A549 (cell line): ENCODE data around the gene TCF12.

ENCODE experiments used
- EP300 ChIP-seq, 2 experiments: fragments of >200 bp; sonication (Bioruptor Twin); formaldehyde crosslinking; IDR thresholded peaks; 2 replicates in 1 of 2; 3 replicates in 1 of 2; pipeline ENCODE4 v1.6.1; 2016 to 2017
- ESRRA ChIP-seq: fragments of 150-350 bp; IDR thresholded peaks from 2 replicates; pipeline ENCODE4 v1.6.1; 2014; ENCODE audit warnings: mild to moderate bottlenecking, low read length, borderline replicate concordance
- HDAC2 ChIP-seq: fragments of 200-600 bp; sonication (generic); IDR thresholded peaks from 2 replicates; pipeline ENCODE4 v1.6.1; 2016
- HMGXB4 ChIP-seq: fragments of 250-450 bp; sonication (Bioruptor Pico); IDR thresholded peaks from 2 replicates; pipeline ENCODE4 v1.5.0; 2021; ENCODE audit warnings: mild to moderate bottlenecking, moderate library complexity, borderline replicate concordance
- HOXA7 ChIP-seq: fragments of 250-450 bp; sonication (Bioruptor Pico); IDR thresholded peaks from 2 replicates; pipeline ENCODE4 v1.5.0; 2020; ENCODE audit warnings: mild to moderate bottlenecking, moderate library complexity
- RAD21 ChIP-seq, 2 experiments: fragments of >200 bp in 1 of 2; sonication (Bioruptor Twin) in 1 of 2; formaldehyde crosslinking in 1 of 2; IDR thresholded peaks in 1 of 2; conservative IDR thresholded peaks in 1 of 2; 2 replicates in 1 of 2; 3 replicates in 1 of 2; pipeline ENCODE4 v1.6.1; 2012 to 2018; ENCODE audit warnings: inconsistent platforms in 1 of 2
- RFX5 ChIP-seq: fragments of 450-650 bp; IDR thresholded peaks from 2 replicates; pipeline ENCODE4 v1.7.1; 2014; ENCODE audit warnings: antibody characterized with exemption, mild to moderate bottlenecking, moderate library complexity
- USF2 ChIP-seq: fragments of 450-650 bp; IDR thresholded peaks from 2 replicates; pipeline ENCODE4 v1.6.1; 2014; ENCODE audit warnings: antibody characterized with exemption
- TF ChIP-seq, protein P1 (sequence below): fragments of >200 bp; sonication (Bioruptor Twin); formaldehyde crosslinking; IDR thresholded peaks from 3 replicates; pipeline ENCODE4 v1.5.1; 2016

- no peak for TF ChIP-seq RAD21 (conservative IDR thresholded peaks at IDR 0.05 in 1 of 2, IDR thresholded peaks at IDR 0.05 in 1 of 2)
- TF ChIP-seq, protein P1, sequence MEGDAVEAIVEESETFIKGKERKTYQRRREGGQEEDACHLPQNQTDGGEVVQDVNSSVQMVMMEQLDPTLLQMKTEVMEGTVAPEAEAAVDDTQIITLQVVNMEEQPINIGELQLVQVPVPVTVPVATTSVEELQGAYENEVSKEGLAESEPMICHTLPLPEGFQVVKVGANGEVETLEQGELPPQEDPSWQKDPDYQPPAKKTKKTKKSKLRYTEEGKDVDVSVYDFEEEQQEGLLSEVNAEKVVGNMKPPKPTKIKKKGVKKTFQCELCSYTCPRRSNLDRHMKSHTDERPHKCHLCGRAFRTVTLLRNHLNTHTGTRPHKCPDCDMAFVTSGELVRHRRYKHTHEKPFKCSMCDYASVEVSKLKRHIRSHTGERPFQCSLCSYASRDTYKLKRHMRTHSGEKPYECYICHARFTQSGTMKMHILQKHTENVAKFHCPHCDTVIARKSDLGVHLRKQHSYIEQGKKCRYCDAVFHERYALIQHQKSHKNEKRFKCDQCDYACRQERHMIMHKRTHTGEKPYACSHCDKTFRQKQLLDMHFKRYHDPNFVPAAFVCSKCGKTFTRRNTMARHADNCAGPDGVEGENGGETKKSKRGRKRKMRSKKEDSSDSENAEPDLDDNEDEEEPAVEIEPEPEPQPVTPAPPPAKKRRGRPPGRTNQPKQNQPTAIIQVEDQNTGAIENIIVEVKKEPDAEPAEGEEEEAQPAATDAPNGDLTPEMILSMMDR: no peak
- no peak for TF ChIP-seq EP300 (IDR thresholded peaks at IDR 0.05)
- no peak for TF ChIP-seq HMGXB4
- no peak for TF ChIP-seq RFX5
- TF ChIP-seq ESRRA: no peak
- TF ChIP-seq USF2: no peak
- TF ChIP-seq HDAC2: no peak
- TF ChIP-seq HOXA7 (CRISPR knock-in tag): no peak
Observed at GRCh38 chr15:56942118-56942517, 23.7 kb downstream of the TCF12 start.
